OCI-LY3 (cell line): ENCODE data around the gene EPPIN.

Source experiments
- H2AFZ ChIP-seq: fragments of 200-600, 300-600 bp; shearing (Covaris generic); 2 replicates; pipeline ENCODE4 v1.6.0; 2014; ENCODE audit warnings: antibody characterized with exemption, low read depth, low read length
- H3K27ac ChIP-seq: fragments of 200-600, 300-600 bp; sonication (generic); 2 replicates; pipeline ENCODE4 v1.5.1; 2014; ENCODE audit warnings: mild to moderate bottlenecking, low read length, moderate library complexity, mixed read lengths
- H3K27me3 ChIP-seq: fragments of 200-600, 300-600 bp; sonication (generic); 2 replicates; pipeline ENCODE4 v1.6.1; 2014; ENCODE audit warnings: low read depth, low read length, mixed read lengths
- H3K36me3 ChIP-seq: fragments of 200-600, 300-600 bp; sonication (generic); replicated peaks from 2 replicates; pipeline ENCODE3; 2014; ENCODE audit warnings: low read depth, low read length, mixed read lengths
- H3K4me1 ChIP-seq: fragments of 300-600, 200-600 bp; sonication (generic); 2 replicates; pipeline ENCODE4 v1.6.1; 2014; ENCODE audit warnings: low read length, mixed read lengths
- H3K4me2 ChIP-seq: fragments of 200-600, 300-600 bp; sonication (generic); 2 replicates; pipeline ENCODE4 v1.6.1; 2014; ENCODE audit warnings: low read length, mixed read lengths
- H3K4me3 ChIP-seq: fragments of 300-600, 200-600 bp; sonication (generic); 2 replicates; pipeline ENCODE4 v1.5.1; 2014; ENCODE audit warnings: antibody characterized with exemption, mild to moderate bottlenecking, low read length, moderate library complexity
- H3K79me2 ChIP-seq: fragments of 300-600, 200-600 bp; shearing (Covaris generic); 2 replicates; pipeline ENCODE4 v1.6.1; 2014; ENCODE audit warnings: mild to moderate bottlenecking, low read length, mixed read lengths
- H3K9ac ChIP-seq: fragments of 300-600, 200-600 bp; shearing (Covaris generic); 2 replicates; pipeline ENCODE4 v1.6.0; 2014; ENCODE audit warnings: mild to moderate bottlenecking, low read length, moderate library complexity
- H3K9me3 ChIP-seq: fragments of 200-600, 300-600 bp; shearing (Covaris generic); 2 replicates; pipeline ENCODE4 v1.6.1; 2014; ENCODE audit warnings: low read length, mixed read lengths; ENCODE audit not compliant: insufficient read depth
- H4K20me1 ChIP-seq: fragments of 200-600, 300-600 bp; sonication (generic); 2 replicates; pipeline ENCODE4 v1.6.1; 2016; ENCODE audit warnings: low read length, mixed read lengths; ENCODE audit not compliant: insufficient read depth
- EZH2phosphoT487 ChIP-seq: fragments of 200-600 bp; shearing (Covaris generic); IDR thresholded peaks from 2 replicates; pipeline ENCODE4 v1.6.1; 2018; ENCODE audit warnings: antibody characterized with exemption, mixed run types, low read depth
- TF ChIP-seq, protein P1 (sequence below): fragments of 200-600, 300-600 bp; sonication (generic); IDR thresholded peaks from 2 replicates; pipeline ENCODE4 v1.5.1; 2014; ENCODE audit warnings: antibody characterized with exemption, low read length, low read depth

EPPIN gene

DNA sequence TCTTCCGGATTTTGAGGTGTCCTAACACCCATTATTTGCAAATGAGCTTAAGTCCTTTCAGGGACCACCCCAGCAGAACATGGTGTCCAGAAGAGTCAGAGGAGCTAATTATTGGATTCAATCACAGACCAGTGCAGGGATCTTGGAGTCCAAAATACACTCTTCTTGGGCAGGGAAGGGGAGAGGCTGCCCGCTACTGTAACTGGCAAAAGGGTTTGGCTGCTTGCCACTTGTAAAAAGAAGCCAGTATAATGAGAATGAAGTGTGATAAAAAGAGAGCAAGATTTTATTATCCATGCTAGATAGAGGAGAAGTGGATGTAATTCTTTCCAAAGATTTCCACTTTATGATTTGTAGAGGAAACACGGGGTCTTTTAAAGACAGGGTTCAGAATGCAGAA, 51.0 kb downstream of the EPPIN start:
- no peak for TF ChIP-seq EZH2phosphoT487
- TF ChIP-seq, protein P1, sequence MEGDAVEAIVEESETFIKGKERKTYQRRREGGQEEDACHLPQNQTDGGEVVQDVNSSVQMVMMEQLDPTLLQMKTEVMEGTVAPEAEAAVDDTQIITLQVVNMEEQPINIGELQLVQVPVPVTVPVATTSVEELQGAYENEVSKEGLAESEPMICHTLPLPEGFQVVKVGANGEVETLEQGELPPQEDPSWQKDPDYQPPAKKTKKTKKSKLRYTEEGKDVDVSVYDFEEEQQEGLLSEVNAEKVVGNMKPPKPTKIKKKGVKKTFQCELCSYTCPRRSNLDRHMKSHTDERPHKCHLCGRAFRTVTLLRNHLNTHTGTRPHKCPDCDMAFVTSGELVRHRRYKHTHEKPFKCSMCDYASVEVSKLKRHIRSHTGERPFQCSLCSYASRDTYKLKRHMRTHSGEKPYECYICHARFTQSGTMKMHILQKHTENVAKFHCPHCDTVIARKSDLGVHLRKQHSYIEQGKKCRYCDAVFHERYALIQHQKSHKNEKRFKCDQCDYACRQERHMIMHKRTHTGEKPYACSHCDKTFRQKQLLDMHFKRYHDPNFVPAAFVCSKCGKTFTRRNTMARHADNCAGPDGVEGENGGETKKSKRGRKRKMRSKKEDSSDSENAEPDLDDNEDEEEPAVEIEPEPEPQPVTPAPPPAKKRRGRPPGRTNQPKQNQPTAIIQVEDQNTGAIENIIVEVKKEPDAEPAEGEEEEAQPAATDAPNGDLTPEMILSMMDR: no peak
- Histone ChIP-seq H3K4me1 (no peaks in the 10 kb centered on the region), H3K27me3 (peaks cover 74% of the 10 kb centered on the region), H4K20me1 (no peaks in the 10 kb centered on the region), H3K9me3 (no peaks in the 10 kb centered on the region), H3K79me2 (no peaks in the 10 kb centered on the region), H3K27ac (no peak overlapping the region), H2AFZ (no peak overlapping the region), H3K36me3 (no peaks in the 10 kb centered on the region), H3K4me3 (no peak overlapping the region), H3K9ac (no peak overlapping the region), H3K4me2 (no peak overlapping the region)

DNA sequence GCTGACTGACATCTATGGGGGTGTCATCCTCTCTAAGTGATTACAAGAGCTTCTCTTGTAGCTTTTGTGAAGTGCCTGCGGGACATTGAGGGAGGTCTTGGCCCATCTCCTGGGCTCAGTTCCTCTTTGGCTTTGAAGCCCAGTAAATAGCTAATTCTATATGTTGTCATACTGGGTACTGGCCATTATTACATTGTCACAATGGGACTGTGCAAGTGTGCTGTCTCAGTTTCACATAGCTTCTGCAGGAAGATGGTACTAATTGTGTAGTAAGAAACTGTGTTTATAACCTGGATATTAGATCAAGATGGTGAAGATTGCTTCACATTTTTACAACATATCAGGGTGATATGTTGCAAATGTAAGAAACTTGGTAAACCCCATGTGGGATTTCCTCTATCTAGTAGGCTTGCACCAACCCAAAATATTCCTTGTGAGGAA, 51.7 kb downstream of the EPPIN start:
- no peak overlapping the region for H3K4me2 ChIP-seq
- H3K27me3 ChIP-seq: peaks cover 74% of the 10 kb centered on the region
- no peak overlapping the region for H2AFZ ChIP-seq
- H3K27ac ChIP-seq: no peak overlapping the region
- no peaks in the 10 kb centered on the region for H3K36me3 ChIP-seq
- no peak overlapping the region for H3K9ac ChIP-seq
- no peak overlapping the region for H3K4me3 ChIP-seq
- no peaks in the 10 kb centered on the region for H4K20me1 ChIP-seq
- TF ChIP-seq, protein P1: no peak
- TF ChIP-seq EZH2phosphoT487: no peak
- no peaks in the 10 kb centered on the region for H3K4me1 ChIP-seq
- H3K9me3 ChIP-seq: no peaks in the 10 kb centered on the region
- no peaks in the 10 kb centered on the region for H3K79me2 ChIP-seq
